DND-41 (cell line): ENCODE data around the gene GOPC.

Source experiments
- CTCF ChIP-seq: IDR thresholded peaks from 2 replicates; pipeline ENCODE4 v1.5.1; 2012; ENCODE audit warnings: borderline replicate concordance, low read length, moderate library complexity, mild to moderate bottlenecking; ENCODE audit not compliant: poor library complexity, severe bottlenecking; ENCODE audit errors: extremely low read depth
- EZH2 ChIP-seq: IDR thresholded peaks from 3 replicates; pipeline ENCODE4 v1.6.1; 2012; ENCODE audit warnings: borderline replicate concordance, low read depth, mild to moderate bottlenecking, moderate library complexity, low read length, inconsistent platforms; ENCODE audit not compliant: severe bottlenecking

DNA sequence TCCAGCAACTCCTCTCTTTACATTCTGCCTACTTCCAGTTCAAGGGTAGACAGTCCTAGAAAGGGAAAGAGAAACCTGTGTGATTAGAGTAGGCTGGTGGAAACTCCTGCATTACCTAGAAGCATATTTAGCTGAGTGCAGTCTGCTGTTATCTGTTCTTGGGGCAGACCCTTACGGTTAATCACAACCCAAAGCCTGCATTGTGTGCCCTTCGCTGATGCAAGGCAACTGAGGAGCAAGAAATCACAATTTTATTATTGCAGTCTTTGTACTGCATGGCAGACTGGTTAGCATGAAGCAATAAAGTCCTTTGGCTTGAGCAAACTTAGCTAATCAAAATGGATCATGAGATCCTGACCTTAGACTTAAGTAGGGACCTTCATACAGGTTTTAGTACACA is 1.5 kb upstream of the GOPC start:
- TF ChIP-seq CTCF (no peak), EZH2 (no peak)
